LNCaP clone FGC (cell line): ENCODE data around the gene TDG.
A peak's percentile ranks its signal among the peaks of the same experiment; 100 is the strongest.

Experiments
- DNase-seq: peaks from one replicate; pipeline ENCODE4 v3.0.0-alpha.2; 2011; ENCODE audit warnings: low read depth
- H3K4me3 ChIP-seq: 2 replicates; pipeline ENCODE4 v1.5.1; 2011; ENCODE audit warnings: mild to moderate bottlenecking, low read depth, low read length, control low read depth
- CTCF ChIP-seq: IDR thresholded peaks from 2 replicates; pipeline ENCODE4 v1.5.1; 2012; ENCODE audit warnings: mild to moderate bottlenecking; ENCODE audit not compliant: control insufficient read depth, insufficient read depth; ENCODE audit errors: extremely low read depth

Gene TDG

GRCh38 chr12:103948746-103949406, 16.8 kb upstream of the TDG start:
- no peak for TF ChIP-seq CTCF
- no peak for DNase-seq
- H3K4me3 ChIP-seq: no peak overlapping the region

- no peak for DNase-seq
- no peak overlapping the region for H3K4me3 ChIP-seq
Observed at GRCh38 chr12:103952497-103952896, 13.2 kb upstream of the TDG start.

GRCh38 chr12:103955811-103956508, 9.7 kb upstream of the TDG start:
- H3K4me3 ChIP-seq: peak overlapping the region; percentile 88
- no peak for DNase-seq
- no peak for TF ChIP-seq CTCF

More at GRCh38 chr12:103952497-103952896, 13.2 kb upstream of the TDG start:
- TF ChIP-seq CTCF: no peak

GRCh38 chr12:103956509-103957027, 9.1 kb upstream of the TDG start:
- no peak for TF ChIP-seq CTCF
- peak overlapping the region; percentile 88 for H3K4me3 ChIP-seq
- no peak for DNase-seq

GRCh38 chr12:103957865-103958388, 7.7 kb upstream of the TDG start:
- peak overlapping the region; percentile 88 for H3K4me3 ChIP-seq
- DNase-seq: no peak
- TF ChIP-seq CTCF: no peak

GRCh38 chr12:103958621-103959020, 7.1 kb upstream of the TDG start:
- DNase-seq: no peak

More at GRCh38 chr12:103958621-103959020, 7.1 kb upstream of the TDG start:
- no peak for TF ChIP-seq CTCF
- no peak overlapping the region for H3K4me3 ChIP-seq
